Measurements from ENCODE around the gene DAAM2.
A peak's percentile ranks its signal among the peaks of the same experiment; 100 is the strongest.

DAAM2 gene

DNA sequence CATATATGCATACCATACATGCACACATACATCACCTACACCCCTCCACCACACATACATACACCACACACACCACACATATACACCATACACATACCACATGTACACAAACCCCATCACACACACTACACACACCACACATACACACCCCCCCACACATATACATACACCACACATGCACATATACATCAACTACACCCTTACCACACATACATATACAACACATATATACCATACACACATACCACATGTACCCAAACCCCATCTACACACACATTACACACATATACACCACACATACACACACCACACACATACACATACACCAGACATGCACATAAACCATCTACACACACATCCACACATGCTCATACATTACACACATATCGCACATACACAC is 52.7 kb downstream of the DAAM2 start:
- DNase-seq (ENCODE audit: low read depth in 2 of 2, low spot score in 1 of 2): no peak

DNA sequence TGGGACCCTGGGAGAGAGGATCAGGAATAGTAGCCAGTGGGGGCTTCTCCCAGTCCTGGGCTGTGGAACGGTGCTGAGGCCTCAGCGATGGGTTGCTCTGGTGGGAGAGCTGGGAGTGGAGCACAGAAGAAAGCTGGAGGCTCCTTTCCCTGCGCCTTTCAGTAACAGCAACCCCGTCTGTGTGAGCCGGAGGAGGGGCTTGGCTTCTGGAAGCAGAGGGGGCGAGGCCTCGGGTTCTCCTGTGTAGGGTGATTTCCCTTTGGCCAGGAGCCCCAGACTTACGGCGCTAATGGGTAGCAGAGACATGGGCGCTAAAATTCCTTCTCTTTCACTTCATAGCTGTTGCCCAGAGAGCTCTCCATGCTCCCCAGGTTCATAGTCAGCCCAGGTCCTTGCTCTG is 55.0 kb downstream of the DAAM2 start:
- DNase-seq (ENCODE audit: low read depth in 2 of 2, low spot score in 1 of 2): no peak

DNA sequence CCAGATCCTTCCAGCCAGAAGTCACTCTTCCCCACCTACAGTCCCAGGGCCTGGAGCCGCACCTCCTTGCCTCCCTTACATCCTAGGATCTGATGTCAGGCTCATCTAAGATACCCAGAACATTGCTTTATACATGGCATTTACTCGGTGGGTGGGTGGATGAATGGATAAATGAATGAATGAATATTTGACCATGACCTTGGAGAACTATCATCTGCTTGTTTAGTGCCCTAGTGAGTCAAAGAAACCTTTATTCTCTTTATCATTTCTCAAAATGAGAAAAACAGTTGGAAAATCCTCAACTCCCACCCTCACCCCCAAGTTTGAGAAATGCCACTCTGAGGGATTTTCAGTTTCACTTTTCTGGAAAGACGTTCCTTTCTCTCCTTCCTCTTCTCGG is 56.0 kb downstream of the DAAM2 start:
- no peak for DNase-seq (ENCODE audit: low read depth in 2 of 2, low spot score in 1 of 2)

DNA sequence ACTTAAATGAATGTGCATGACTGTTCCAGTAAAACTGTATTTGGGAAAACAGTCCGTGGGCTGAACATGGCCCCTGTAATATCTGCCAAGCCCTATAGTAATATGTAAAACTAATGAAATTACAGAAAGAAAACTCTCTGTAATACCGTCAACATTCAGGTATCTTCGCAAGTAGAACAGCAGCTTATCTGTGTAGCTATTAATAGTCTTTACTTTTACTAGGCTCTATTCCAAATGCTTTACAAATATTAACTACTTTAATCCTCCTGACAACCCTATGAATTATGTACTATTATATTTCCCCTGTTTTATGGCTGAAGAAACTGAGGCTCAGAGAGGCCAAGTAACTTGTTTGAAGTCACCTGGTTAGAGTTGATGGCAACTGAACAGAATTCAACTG is 57.1 kb downstream of the DAAM2 start:
- no peak for DNase-seq (ENCODE audit: low read depth in 2 of 2, low spot score in 1 of 2)

- DNase-seq (ENCODE audit: low read depth in 2 of 2, low spot score in 1 of 2): no peak
Measured at GRCh38 chr6:39849764-39850163, 57.6 kb downstream of the DAAM2 start.

DNA sequence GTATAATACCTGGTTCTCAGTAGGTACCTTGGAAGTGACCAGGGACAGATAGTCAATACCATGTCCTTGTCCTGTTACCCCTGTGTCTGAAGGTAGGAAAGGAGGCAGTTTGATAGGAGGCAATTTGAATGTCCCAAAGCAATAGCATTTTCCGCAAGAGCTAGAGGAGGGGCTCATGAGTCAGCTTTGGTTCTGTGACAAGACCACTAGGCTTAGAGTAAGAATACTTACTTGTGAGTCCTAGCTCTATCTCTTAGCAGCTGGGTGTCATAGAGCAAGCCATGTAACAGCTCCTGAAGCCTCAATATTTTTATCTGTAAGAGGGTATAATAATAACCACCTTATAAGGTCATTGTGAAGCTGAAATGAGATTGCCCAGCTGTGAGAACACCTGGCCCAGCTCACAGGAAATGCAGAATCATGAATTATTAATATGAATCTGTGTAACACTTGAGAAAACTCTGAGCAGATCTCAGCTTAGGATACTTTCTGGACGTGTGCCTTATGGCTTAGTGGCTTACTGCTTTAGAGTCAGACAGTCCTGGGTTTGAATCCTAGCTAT is 58.6 kb downstream of the DAAM2 start:
- DNase-seq (ENCODE audit: low read depth in 2 of 2, low spot score in 1 of 2): no peak

DNA sequence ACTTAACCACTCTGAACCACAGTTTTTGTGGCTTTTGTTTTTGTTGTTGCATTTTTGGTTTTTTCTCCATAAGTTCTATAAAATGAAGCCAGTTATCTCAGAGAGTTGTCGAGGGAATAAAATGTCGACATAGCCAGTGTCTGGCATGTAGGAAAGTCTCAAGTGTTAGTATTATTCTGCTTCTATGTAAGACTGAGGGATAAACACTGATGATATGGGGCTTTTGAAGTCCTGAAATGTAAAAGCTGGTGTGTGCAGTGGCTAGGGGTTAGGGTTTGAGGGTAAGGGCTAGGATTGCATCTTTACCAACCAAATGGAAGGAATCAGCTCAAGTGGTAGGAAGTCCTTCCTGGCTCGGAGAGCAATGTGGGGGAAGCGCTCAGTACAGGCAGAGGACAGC is 59.2 kb downstream of the DAAM2 start:
- DNase-seq (ENCODE audit: low read depth in 2 of 2, low spot score in 1 of 2): no peak

DNA sequence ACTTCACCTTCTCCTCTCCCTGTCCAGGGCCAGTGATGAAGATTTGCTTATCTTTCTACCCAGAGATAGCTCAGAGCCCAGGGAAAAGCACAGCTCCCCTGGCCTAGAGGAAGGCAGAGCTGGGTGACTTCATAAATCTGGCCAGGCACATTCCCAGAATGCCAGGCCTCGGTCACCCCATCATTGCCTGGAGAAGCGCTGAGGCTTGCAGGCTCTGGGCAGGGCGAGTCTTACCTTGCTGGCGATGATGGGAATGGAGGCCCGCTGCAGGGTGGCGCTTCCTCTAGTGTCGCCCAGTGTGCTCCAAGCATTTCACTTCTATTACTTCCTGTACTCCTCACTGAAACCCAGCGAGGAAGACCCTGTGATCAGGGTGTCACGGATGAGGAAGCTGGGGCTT is 60.1 kb downstream of the DAAM2 start:
- no peak for DNase-seq (ENCODE audit: low read depth in 2 of 2, low spot score in 1 of 2)

DNA sequence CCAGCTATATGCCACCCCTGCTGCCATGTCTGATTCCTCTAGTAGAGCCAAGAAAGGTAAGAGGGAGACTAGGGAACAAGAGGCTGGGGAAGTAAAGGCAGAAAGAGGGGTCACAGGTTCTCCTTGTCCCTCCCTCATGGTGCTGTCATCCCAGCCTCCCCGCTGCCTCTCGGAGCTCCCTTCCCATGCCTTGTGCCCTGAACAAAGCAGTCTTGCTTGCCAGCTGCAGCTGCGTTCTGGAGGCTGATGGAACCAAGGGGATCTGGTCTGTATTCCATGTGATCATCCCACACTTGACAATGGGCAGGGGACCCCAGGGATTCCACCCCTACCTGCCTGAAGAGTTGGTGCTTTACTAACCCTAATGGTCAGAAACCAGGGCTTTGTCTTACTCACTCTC is 61.4 kb downstream of the DAAM2 start:
- no peak for DNase-seq (ENCODE audit: low read depth in 2 of 2, low spot score in 1 of 2)

DNA sequence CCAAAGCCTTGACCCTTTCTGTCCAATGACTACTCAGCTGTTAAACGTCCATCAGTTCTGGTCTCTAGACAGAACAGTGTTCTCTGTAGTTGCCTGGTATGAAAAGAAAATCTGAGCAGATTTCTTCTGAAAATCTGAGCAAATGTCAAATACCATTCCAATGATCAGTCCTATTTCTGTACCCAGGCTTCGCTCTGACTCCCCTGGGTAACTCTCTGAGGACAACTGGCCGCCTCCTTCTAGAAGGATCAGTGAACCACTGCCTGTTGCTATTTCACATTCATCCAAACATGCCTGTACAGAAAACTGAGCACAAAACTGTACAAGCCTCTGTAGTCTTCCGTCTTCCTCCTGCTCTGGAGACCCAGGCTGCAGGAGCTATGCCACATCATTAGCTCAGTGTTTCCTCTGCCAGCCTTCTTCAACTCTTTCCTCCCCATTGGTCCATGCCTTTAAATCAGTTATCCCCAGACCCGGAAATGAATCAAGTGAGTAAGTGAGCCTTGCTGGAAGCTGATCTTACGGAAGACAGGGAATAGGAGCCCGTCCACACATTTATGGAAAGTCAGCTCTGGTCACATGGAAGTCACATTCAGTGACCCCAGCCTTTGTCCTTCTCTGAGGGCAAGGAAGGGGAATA is 63.3 kb downstream of the DAAM2 start:
- no peak for DNase-seq (ENCODE audit: low read depth in 2 of 2, low spot score in 1 of 2)

GRCh38 chr6:39859025-39859424 is 66.8 kb downstream of the DAAM2 start:
- DNase-seq (ENCODE audit: low read depth in 2 of 2, low spot score in 1 of 2): no peak

- no peak for DNase-seq (ENCODE audit: low read depth in 2 of 2, low spot score in 1 of 2)
Measured at GRCh38 chr6:39861663-39862062, 69.5 kb downstream of the DAAM2 start.

- DNase-seq (ENCODE audit: low read depth in 2 of 2, low spot score in 1 of 2): peak; percentile 9 to 31
Measured at GRCh38 chr6:39865011-39865888, 73.1 kb downstream of the DAAM2 start.

DNA sequence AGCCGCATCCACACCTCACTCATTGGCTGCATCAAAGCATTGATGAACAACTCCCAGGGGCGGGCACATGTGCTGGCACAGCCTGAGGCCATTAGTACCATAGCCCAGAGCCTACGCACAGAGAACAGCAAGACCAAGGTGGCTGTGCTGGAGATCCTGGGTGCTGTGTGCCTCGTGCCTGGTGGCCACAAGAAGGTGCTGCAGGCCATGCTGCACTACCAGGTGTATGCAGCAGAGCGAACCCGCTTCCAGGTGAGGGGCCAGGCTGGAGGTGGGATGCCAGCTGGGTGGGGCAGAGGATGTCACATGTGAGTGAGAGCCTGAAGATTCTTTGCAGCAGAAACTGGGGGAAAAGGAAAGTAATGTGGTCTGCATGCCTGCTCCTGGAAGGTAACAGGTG is 75.4 kb downstream of the DAAM2 start:
- DNase-seq (ENCODE audit: low read depth in 2 of 2, low spot score in 1 of 2): no peak

DNA sequence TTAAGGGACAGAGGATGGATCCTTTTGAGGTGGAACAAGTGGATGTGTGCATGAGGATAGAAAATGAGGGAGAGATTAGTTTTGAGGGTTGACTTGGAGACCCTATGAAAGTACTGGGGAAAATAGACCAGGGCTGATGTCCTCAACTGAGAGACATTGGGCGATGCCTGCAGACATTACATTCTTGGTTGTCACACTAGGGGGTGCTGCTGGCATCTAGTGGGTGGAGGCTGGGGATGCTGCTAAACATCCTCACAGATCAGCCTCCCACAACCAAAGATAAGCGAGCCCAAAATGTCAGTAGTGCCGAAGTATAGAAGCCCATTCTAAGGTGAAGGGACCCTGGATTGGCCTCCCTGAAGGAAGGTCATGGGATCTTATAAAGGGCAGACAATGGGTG is 78.8 kb downstream of the DAAM2 start:
- DNase-seq (ENCODE audit: low read depth in 2 of 2, low spot score in 1 of 2): no peak

DNA sequence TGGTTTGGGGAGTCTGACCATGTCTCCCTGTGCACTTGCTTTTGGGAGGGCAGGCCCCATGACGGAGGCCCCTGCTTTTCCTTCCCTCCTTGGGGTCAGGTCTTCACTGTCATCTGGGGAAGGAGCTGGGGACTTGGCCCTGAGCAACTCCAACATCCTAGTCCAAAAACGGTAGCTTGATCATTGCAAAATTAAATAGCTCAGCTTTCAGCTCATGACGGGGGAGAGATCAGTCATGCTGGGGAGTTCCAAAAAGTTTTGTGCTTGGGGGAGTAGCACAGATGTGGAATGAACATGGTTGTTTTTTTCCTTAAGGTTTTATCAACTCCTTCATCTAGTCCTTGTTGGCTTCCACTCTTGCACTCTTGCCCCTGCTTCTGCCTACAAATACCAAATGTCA is 81.3 kb downstream of the DAAM2 start:
- no peak for DNase-seq (ENCODE audit: low read depth in 2 of 2, low spot score in 1 of 2)

DNA sequence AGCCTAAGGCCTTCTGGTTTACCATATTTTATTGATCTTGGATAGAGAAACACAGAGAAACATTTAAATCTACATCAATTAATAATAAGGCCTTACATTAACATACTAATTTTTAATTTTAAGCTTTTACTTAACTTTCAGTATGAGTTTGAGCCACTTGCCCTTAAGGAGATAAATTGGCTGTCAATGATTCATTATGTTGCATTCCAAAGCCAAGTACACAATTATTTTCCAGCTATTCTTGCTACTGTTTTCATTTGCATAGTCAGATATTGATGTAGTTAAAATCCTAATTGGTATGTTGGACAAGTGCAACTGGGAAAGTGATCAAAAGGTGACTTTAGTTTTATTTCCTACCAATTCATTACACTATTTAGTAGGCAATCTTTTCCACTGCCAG is 83.9 kb downstream of the DAAM2 start:
- no peak for DNase-seq (ENCODE audit: low read depth in 2 of 2, low spot score in 1 of 2)

DNA sequence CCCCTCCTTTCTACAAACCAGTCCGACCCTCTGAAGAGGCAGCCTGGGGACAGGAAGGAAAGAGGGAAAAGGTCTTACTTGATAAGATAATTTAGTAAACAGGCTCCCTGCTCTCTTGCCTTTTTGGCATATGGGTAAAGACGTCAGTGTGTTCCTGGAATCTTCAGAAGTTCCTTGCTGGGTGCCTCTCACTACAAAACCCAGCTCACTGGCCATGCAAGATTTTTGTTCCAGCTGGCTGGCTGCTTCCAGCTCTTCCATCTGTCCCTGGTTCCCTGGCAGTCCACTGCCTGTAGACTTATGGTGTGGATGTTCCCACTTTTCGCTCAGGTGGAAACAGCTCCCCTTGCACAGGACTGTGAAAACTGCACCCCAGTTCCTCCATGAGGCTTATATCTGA is 84.7 kb downstream of the DAAM2 start:
- DNase-seq (ENCODE audit: low read depth in 2 of 2, low spot score in 1 of 2): no peak

- DNase-seq (ENCODE audit: low read depth in 2 of 2, low spot score in 1 of 2): no peak
Measured at GRCh38 chr6:39879535-39879934, 87.4 kb downstream of the DAAM2 start.

DNA sequence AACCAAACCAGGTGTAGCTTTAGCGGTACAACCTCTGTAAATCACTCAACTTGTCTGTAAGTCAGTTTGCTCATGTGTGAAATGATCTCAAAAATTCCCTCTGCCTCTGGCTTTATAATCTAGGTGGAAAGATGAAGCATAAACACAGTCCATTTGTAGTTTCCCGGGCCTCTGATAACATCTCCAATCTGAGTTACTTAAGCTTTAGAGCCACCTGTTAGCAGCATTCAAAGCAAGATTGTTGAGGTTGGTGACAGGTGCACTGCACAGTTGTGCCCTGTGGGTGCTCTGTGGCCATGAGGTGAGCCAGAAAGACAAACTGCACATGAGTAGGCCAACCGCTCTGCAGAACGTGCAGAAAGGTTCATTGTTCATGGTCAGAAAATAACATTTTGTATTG is 88.4 kb downstream of the DAAM2 start:
- DNase-seq (ENCODE audit: low read depth in 2 of 2, low spot score in 1 of 2): no peak

GRCh38 chr6:39881851-39882530 is 89.8 kb downstream of the DAAM2 start:
- no peak for DNase-seq (ENCODE audit: low read depth in 2 of 2, low spot score in 1 of 2)

DNA sequence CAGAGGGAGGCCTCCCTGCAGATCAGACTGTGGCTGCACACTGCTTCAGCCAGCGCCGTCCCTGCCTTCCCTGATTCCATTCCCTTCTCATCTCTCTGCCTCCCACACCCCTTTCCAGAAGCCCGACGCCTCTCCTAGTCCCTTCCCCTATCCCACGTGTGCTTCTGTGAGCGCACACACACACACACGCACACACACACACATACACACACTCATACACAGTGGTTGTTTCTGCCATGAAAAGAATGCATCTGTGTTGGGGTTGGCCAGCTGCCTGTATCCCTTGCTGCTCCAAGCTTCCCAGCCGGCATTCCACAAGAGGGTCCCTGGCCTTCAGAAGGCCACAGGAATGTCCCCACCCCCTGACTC is 90.3 kb downstream of the DAAM2 start:
- DNase-seq (ENCODE audit: low read depth in 2 of 2, low spot score in 1 of 2): no peak
